ENCODE data around the gene CPED1. TPM values are rescaled to one million over a fixed set of nuclear protein-coding genes. Genes with fewer than 3 reads are reported as not detected.

Gene CPED1
- total RNA-seq, 1 donor from 2014 or later, result 14.6 TPM

GRCh38 chr7:121023683-121024511 is 35.4 kb downstream of the CPED1 start:
- Histone ChIP-seq H3K4me3 (ENCODE audit: low read length in 3 of 3) (no peak overlapping the region), H3K27ac (ENCODE audit: low read depth, low read length) (peak overlapping the region; percentile 39), H3K36me3 (ENCODE audit: control insufficient read depth in 3 of 3, insufficient read depth in 3 of 3, low read length in 3 of 3) (peaks cover 0 to 5% (median 0%) of the 10 kb centered on the region in 3 donors), H3K27me3 (ENCODE audit: control insufficient read depth in 3 of 3, insufficient read depth in 3 of 3, low read length in 3 of 3) (no peaks in the 10 kb centered on the region), H3K9me3 (ENCODE audit: control insufficient read depth in 3 of 3, low read length in 3 of 3) (no peaks in the 10 kb centered on the region), H3K4me1 (ENCODE audit: control insufficient read depth in 3 of 3, insufficient read depth in 3 of 3, low read length in 3 of 3) (peaks cover 20 to 36% (median 35%) of the 10 kb centered on the region in 3 donors), H3K9ac (ENCODE audit: low read depth in 1 of 3, low read length in 3 of 3) (peak overlapping the region in 1 of 3 donors; percentile 8)

DNA sequence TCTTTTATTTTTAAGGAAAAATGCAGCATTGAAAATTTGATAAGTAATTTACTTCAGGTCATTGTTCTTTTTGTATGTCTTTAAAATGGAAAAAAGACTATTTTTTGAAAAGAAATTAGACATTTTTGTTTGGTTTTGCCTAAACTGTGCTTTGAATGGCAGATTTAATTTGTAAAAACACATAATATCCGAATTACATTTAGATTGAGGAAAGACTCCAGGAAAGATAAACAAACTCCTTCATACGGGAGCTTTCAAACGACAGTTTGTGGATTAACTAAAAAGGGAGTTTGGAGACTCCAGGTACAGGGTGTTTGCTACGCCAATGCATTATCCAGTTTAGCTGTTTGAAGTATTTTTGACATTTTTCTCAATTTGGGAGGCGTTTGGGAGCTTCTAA is 36.1 kb downstream of the CPED1 start:
- Histone ChIP-seq H3K27ac (ENCODE audit: low read depth, low read length) (no peak overlapping the region), H3K4me1 (ENCODE audit: control insufficient read depth in 3 of 3, insufficient read depth in 3 of 3, low read length in 3 of 3) (peaks cover 13 to 33% (median 28%) of the 10 kb centered on the region in 3 donors), H3K27me3 (ENCODE audit: control insufficient read depth in 3 of 3, insufficient read depth in 3 of 3, low read length in 3 of 3) (no peaks in the 10 kb centered on the region), H3K36me3 (ENCODE audit: control insufficient read depth in 3 of 3, insufficient read depth in 3 of 3, low read length in 3 of 3) (peaks cover 0 to 5% (median 0%) of the 10 kb centered on the region in 3 donors), H3K9ac (ENCODE audit: low read depth in 1 of 3, low read length in 3 of 3) (peak overlapping the region in 1 of 3 donors; percentile 3), H3K4me3 (ENCODE audit: low read length in 3 of 3) (no peak overlapping the region), H3K9me3 (ENCODE audit: control insufficient read depth in 3 of 3, low read length in 3 of 3) (no peaks in the 10 kb centered on the region)

- peak overlapping the region; percentile 15 for H3K27ac ChIP-seq (ENCODE audit: low read depth, low read length)
- H3K27me3 ChIP-seq (ENCODE audit: control insufficient read depth in 3 of 3, insufficient read depth in 3 of 3, low read length in 3 of 3), result no peaks in the 10 kb centered on the region
- H3K9ac ChIP-seq (ENCODE audit: low read depth in 1 of 3, low read length in 3 of 3), result no peak overlapping the region
- no peak overlapping the region for H3K4me3 ChIP-seq (ENCODE audit: low read length in 3 of 3)
- peaks cover 0 to 5% (median 0%) of the 10 kb centered on the region in 3 donors for H3K36me3 ChIP-seq (ENCODE audit: control insufficient read depth in 3 of 3, insufficient read depth in 3 of 3, low read length in 3 of 3)
- no peaks in the 10 kb centered on the region for H3K9me3 ChIP-seq (ENCODE audit: control insufficient read depth in 3 of 3, low read length in 3 of 3)
- H3K4me1 ChIP-seq (ENCODE audit: control insufficient read depth in 3 of 3, insufficient read depth in 3 of 3, low read length in 3 of 3), result peaks cover 12 to 27% (median 27%) of the 10 kb centered on the region in 3 donors
Measured at GRCh38 chr7:121026159-121026558, 37.6 kb downstream of the CPED1 start.

DNA sequence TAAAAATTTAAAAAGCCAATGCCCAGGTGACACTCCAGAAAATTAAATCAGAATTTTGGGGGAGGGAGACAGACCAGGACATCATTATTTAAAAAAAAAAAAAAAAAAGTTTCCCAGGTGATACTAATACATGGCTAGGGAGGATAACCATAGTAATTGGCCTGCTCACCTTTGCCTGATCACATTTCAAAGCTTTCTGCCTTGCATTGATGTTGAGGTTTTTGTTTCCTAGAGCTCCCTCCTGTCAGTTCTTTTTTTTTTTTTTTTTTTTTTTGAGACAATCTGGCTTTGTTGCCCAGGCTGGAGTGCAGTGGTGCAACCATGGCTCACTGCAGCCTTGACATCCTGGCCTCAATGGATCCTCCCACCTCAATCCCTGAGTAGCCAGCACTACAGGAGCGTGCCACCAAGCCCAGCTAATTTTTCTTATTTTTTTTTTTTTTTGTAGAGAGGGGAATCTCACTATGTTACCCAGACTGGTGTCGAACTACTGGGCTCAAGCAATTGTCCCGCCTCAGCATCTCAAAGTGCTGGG is 38.1 kb downstream of the CPED1 start:
- Histone ChIP-seq H3K27me3 (ENCODE audit: control insufficient read depth in 3 of 3, insufficient read depth in 3 of 3, low read length in 3 of 3) (no peaks in the 10 kb centered on the region), H3K4me1 (ENCODE audit: control insufficient read depth in 3 of 3, insufficient read depth in 3 of 3, low read length in 3 of 3) (peaks cover 12 to 27% (median 27%) of the 10 kb centered on the region in 3 donors), H3K4me3 (ENCODE audit: low read length in 3 of 3) (no peak overlapping the region), H3K27ac (ENCODE audit: low read depth, low read length) (no peak overlapping the region), H3K9ac (ENCODE audit: low read depth in 1 of 3, low read length in 3 of 3) (peak overlapping the region in 1 of 3 donors; percentile 23), H3K9me3 (ENCODE audit: control insufficient read depth in 3 of 3, low read length in 3 of 3) (no peaks in the 10 kb centered on the region), H3K36me3 (ENCODE audit: control insufficient read depth in 3 of 3, insufficient read depth in 3 of 3, low read length in 3 of 3) (peaks cover 0 to 5% (median 0%) of the 10 kb centered on the region in 3 donors)

GRCh38 chr7:121027761-121028669 is 39.5 kb downstream of the CPED1 start:
- peaks cover 0 to 2% (median 0%) of the 10 kb centered on the region in 3 donors for H3K36me3 ChIP-seq (ENCODE audit: control insufficient read depth in 3 of 3, insufficient read depth in 3 of 3, low read length in 3 of 3)
- H3K27me3 ChIP-seq (ENCODE audit: control insufficient read depth in 3 of 3, insufficient read depth in 3 of 3, low read length in 3 of 3), result no peaks in the 10 kb centered on the region
- no peaks in the 10 kb centered on the region for H3K9me3 ChIP-seq (ENCODE audit: control insufficient read depth in 3 of 3, low read length in 3 of 3)
- H3K27ac ChIP-seq (ENCODE audit: low read depth, low read length), result peak overlapping the region; percentile 39
- peak overlapping the region in 1 of 3 donors; percentile 27 for H3K9ac ChIP-seq (ENCODE audit: low read depth in 1 of 3, low read length in 3 of 3)
- H3K4me1 ChIP-seq (ENCODE audit: control insufficient read depth in 3 of 3, insufficient read depth in 3 of 3, low read length in 3 of 3), result peaks cover 12 to 27% (median 25%) of the 10 kb centered on the region in 3 donors
- H3K4me3 ChIP-seq (ENCODE audit: low read length in 3 of 3), result no peak overlapping the region

DNA sequence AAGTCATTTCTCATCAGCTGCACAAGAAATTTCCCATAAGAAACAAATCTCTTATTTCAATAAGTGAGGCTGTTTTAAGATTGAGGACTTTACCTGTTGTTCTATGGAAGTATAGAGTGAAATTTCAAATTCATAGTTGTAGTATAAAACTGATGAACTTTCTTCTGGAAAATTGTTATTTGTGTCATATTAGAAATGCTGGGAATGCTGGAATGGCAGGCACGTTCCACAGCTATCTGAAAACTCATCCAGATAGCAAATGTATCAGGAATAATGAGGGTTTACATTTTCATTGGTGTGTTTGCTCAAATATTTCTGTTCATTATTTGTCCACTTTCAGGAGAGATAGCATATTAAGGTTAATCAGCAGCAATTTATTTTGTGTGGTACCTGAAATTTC is 40.8 kb downstream of the CPED1 start:
- Histone ChIP-seq H3K4me3 (ENCODE audit: low read length in 3 of 3) (no peak overlapping the region), H3K9me3 (ENCODE audit: control insufficient read depth in 3 of 3, low read length in 3 of 3) (no peaks in the 10 kb centered on the region), H3K36me3 (ENCODE audit: control insufficient read depth in 3 of 3, insufficient read depth in 3 of 3, low read length in 3 of 3) (peaks cover 0 to 2% (median 0%) of the 10 kb centered on the region in 3 donors), H3K27ac (ENCODE audit: low read depth, low read length) (no peak overlapping the region), H3K9ac (ENCODE audit: low read depth in 1 of 3, low read length in 3 of 3) (no peak overlapping the region), H3K4me1 (ENCODE audit: control insufficient read depth in 3 of 3, insufficient read depth in 3 of 3, low read length in 3 of 3) (peaks cover 6 to 20% (median 16%) of the 10 kb centered on the region in 3 donors), H3K27me3 (ENCODE audit: control insufficient read depth in 3 of 3, insufficient read depth in 3 of 3, low read length in 3 of 3) (no peaks in the 10 kb centered on the region)

DNA sequence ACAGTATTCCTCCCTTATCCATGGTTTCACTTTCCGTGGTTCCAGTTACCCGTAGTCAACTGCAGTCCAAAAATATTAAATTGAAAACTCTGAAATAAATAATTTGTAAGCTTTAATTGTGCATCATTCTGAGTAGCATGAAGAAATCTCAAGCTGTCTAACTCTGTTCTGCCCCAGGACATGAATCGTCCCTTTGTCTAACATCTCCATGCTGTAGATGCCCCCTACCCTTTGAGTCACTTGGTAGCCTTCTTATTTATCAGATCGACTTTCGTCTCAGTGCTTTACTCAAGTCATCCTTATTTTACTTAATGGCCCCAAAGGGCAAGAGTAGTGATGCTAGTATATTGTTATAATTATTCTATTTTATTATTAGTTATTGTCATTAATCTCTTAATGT is 41.8 kb downstream of the CPED1 start:
- H3K4me3 ChIP-seq (ENCODE audit: low read length in 3 of 3), result no peak overlapping the region
- no peak overlapping the region for H3K27ac ChIP-seq (ENCODE audit: low read depth, low read length)
- no peak overlapping the region for H3K9ac ChIP-seq (ENCODE audit: low read depth in 1 of 3, low read length in 3 of 3)
- H3K9me3 ChIP-seq (ENCODE audit: control insufficient read depth in 3 of 3, low read length in 3 of 3), result no peaks in the 10 kb centered on the region
- peaks cover 0 to 2% (median 0%) of the 10 kb centered on the region in 3 donors for H3K36me3 ChIP-seq (ENCODE audit: control insufficient read depth in 3 of 3, insufficient read depth in 3 of 3, low read length in 3 of 3)
- no peaks in the 10 kb centered on the region for H3K27me3 ChIP-seq (ENCODE audit: control insufficient read depth in 3 of 3, insufficient read depth in 3 of 3, low read length in 3 of 3)
- peaks cover 6 to 16% (median 16%) of the 10 kb centered on the region in 3 donors for H3K4me1 ChIP-seq (ENCODE audit: control insufficient read depth in 3 of 3, insufficient read depth in 3 of 3, low read length in 3 of 3)

GRCh38 chr7:121032645-121033460 is 44.3 kb downstream of the CPED1 start:
- Histone ChIP-seq H3K4me3 (ENCODE audit: low read length in 3 of 3) (no peak overlapping the region), H3K27ac (ENCODE audit: low read depth, low read length) (no peak overlapping the region), H3K27me3 (ENCODE audit: control insufficient read depth in 3 of 3, insufficient read depth in 3 of 3, low read length in 3 of 3) (no peaks in the 10 kb centered on the region), H3K36me3 (ENCODE audit: control insufficient read depth in 3 of 3, insufficient read depth in 3 of 3, low read length in 3 of 3) (no peaks in the 10 kb centered on the region), H3K9ac (ENCODE audit: low read depth in 1 of 3, low read length in 3 of 3) (no peak overlapping the region), H3K9me3 (ENCODE audit: control insufficient read depth in 3 of 3, low read length in 3 of 3) (no peaks in the 10 kb centered on the region), H3K4me1 (ENCODE audit: control insufficient read depth in 3 of 3, insufficient read depth in 3 of 3, low read length in 3 of 3) (peaks cover 5 to 9% (median 9%) of the 10 kb centered on the region in 3 donors)

GRCh38 chr7:121034929-121035328 is 46.4 kb downstream of the CPED1 start:
- no peak overlapping the region for H3K27ac ChIP-seq (ENCODE audit: low read depth, low read length)
- no peak overlapping the region for H3K4me3 ChIP-seq (ENCODE audit: low read length in 3 of 3)
- no peaks in the 10 kb centered on the region for H3K9me3 ChIP-seq (ENCODE audit: control insufficient read depth in 3 of 3, low read length in 3 of 3)
- H3K4me1 ChIP-seq (ENCODE audit: control insufficient read depth in 3 of 3, insufficient read depth in 3 of 3, low read length in 3 of 3), result peaks cover 0 to 4% (median 3%) of the 10 kb centered on the region in 3 donors
- no peak overlapping the region for H3K9ac ChIP-seq (ENCODE audit: low read depth in 1 of 3, low read length in 3 of 3)
- no peaks in the 10 kb centered on the region for H3K27me3 ChIP-seq (ENCODE audit: control insufficient read depth in 3 of 3, insufficient read depth in 3 of 3, low read length in 3 of 3)
- H3K36me3 ChIP-seq (ENCODE audit: control insufficient read depth in 3 of 3, insufficient read depth in 3 of 3, low read length in 3 of 3), result no peaks in the 10 kb centered on the region
